HEK293 (cell line): ENCODE data around the gene ARMC5.

Experiments
- CTCF ChIA-PET: fragments of 350-600 bp; formaldehyde crosslinking; extraction: SDS; loops from one replicate; lab custom pipeline; 2021; ENCODE audit warnings: antibody characterized with exemption; lab: Yijun Ruan, JAX
- POLR2A ChIA-PET: fragments of 300-600 bp; formaldehyde crosslinking; extraction: SDS; loops from one replicate; lab custom pipeline; 2020; ENCODE audit warnings: antibody characterized with exemption, inconsistent platforms; lab: Yijun Ruan, JAX
- H3K27ac ChIP-seq: fragments of 200-500 bp; sonication (Bioruptor generic); 2 replicates; pipeline ENCODE4 v1.5.1; 2014; ENCODE audit warnings: low read depth, low read length, control low read depth, inconsistent platforms; ENCODE audit errors: extremely low read depth
- H3K36me3 ChIP-seq, 2 experiments: fragments of 200-500 bp in 1 of 2; sonication (Bioruptor generic) in 1 of 2; 1 replicate in 1 of 2; 2 replicates in 1 of 2; pipeline ENCODE4 v1.5.1; 2014 to 2017; ENCODE audit warnings: inconsistent platforms in 2 of 2, low read length in 2 of 2; ENCODE audit not compliant: control insufficient read depth in 2 of 2, insufficient read depth in 1 of 2
- H3K4me1 ChIP-seq: fragments of 200-500 bp; sonication (Bioruptor generic); 2 replicates; pipeline ENCODE4 v1.5.1; 2014; ENCODE audit warnings: mild to moderate bottlenecking, low read length, inconsistent platforms; ENCODE audit not compliant: control insufficient read depth, insufficient read depth
- H3K4me3 ChIP-seq: 2 replicates; pipeline ENCODE4 v1.5.1; 2011; ENCODE audit warnings: low read depth, mild to moderate bottlenecking, control low read depth, low read length, moderate library complexity
- H3K9me3 ChIP-seq: fragments of 200-500 bp; sonication (Bioruptor generic); 2 replicates; pipeline ENCODE4 v1.5.1; 2014; ENCODE audit warnings: low read depth, low read length, inconsistent platforms; ENCODE audit not compliant: control insufficient read depth, insufficient read depth
- GLIS1 ChIP-seq: fragments of 450-650 bp; formaldehyde crosslinking; IDR thresholded peaks from 2 replicates; pipeline ENCODE4 v1.5.1; 2016; ENCODE audit warnings: missing biosample characterization, missing genetic modification characterization
- HOXC10 ChIP-seq: sonication (generic); formaldehyde crosslinking; IDR thresholded peaks from 2 replicates; pipeline ENCODE4 v1.8.1; 2023; ENCODE audit warnings: mild to moderate bottlenecking, missing genetic modification reagents
- IKZF3 ChIP-seq: fragments of 450-650 bp; IDR thresholded peaks from 2 replicates; pipeline ENCODE4 v1.5.0; 2018; ENCODE audit warnings: missing biosample characterization, mild to moderate bottlenecking, missing genetic modification characterization, moderate library complexity
- KLF10 ChIP-seq: fragments of 450-650 bp; IDR thresholded peaks from 2 replicates; pipeline ENCODE4 v1.5.1; 2018; ENCODE audit warnings: missing biosample characterization, mild to moderate bottlenecking, missing genetic modification characterization
- TRIM28 ChIP-seq: IDR thresholded peaks from 2 replicates; pipeline ENCODE4 v1.6.1; 2011; ENCODE audit warnings: low read length, control low read depth, borderline replicate concordance
- YY2 ChIP-seq: fragments of 450-650 bp; formaldehyde crosslinking; IDR thresholded peaks from 2 replicates; pipeline ENCODE4 v1.5.1; 2016; ENCODE audit warnings: missing biosample characterization, missing genetic modification characterization
- ZBTB1 ChIP-seq: fragments of 450-650 bp; formaldehyde crosslinking; IDR thresholded peaks from 2 replicates; pipeline ENCODE4 v1.5.1; 2016; ENCODE audit warnings: missing biosample characterization, missing genetic modification characterization
- ZBTB8A ChIP-seq: fragments of 450-650 bp; formaldehyde crosslinking; IDR thresholded peaks from 2 replicates; pipeline ENCODE4 v1.5.1; 2016; ENCODE audit warnings: missing biosample characterization, missing genetic modification characterization
- ZNF146 ChIP-seq: fragments of 450-650 bp; formaldehyde crosslinking; IDR thresholded peaks from 2 replicates; pipeline ENCODE4 v1.5.1; 2016; ENCODE audit warnings: missing biosample characterization, missing genetic modification characterization
- ZNF266 ChIP-seq: fragments of 450-650 bp; formaldehyde crosslinking; IDR thresholded peaks from 2 replicates; pipeline ENCODE4 v1.5.1; 2016; ENCODE audit warnings: missing biosample characterization, missing genetic modification characterization, low read depth
- ZNF416 ChIP-seq: fragments of 450-650 bp; formaldehyde crosslinking; IDR thresholded peaks from 2 replicates; pipeline ENCODE4 v1.5.1; 2016; ENCODE audit warnings: missing biosample characterization, missing genetic modification characterization
- ZNF426 ChIP-seq: fragments of 450-650 bp; formaldehyde crosslinking; IDR thresholded peaks from 2 replicates; pipeline ENCODE4 v1.5.1; 2017; ENCODE audit warnings: missing biosample characterization, missing genetic modification characterization, mild to moderate bottlenecking, inconsistent platforms, moderate library complexity
- ZNF521 ChIP-seq: fragments of 450-650 bp; formaldehyde crosslinking; IDR thresholded peaks from 2 replicates; pipeline ENCODE4 v1.5.1; 2017; ENCODE audit warnings: missing biosample characterization, mild to moderate bottlenecking, missing genetic modification characterization
- ZNF544 ChIP-seq: fragments of 450-650 bp; formaldehyde crosslinking; IDR thresholded peaks from 2 replicates; pipeline ENCODE4 v1.5.0; 2017; ENCODE audit warnings: missing biosample characterization, missing genetic modification characterization
- ZNF561 ChIP-seq: fragments of 450-650 bp; IDR thresholded peaks from 2 replicates; pipeline ENCODE4 v1.5.1; 2018; ENCODE audit warnings: missing biosample characterization, missing genetic modification characterization, borderline replicate concordance
- ZNF623 ChIP-seq: fragments of 450-650 bp; formaldehyde crosslinking; IDR thresholded peaks from 2 replicates; pipeline ENCODE4 v1.5.1; 2016; ENCODE audit warnings: missing biosample characterization, missing genetic modification characterization
- ZNF629 ChIP-seq: fragments of 450-650 bp; formaldehyde crosslinking; IDR thresholded peaks from 2 replicates; pipeline ENCODE4 v1.5.1; 2017; ENCODE audit warnings: missing biosample characterization, missing genetic modification characterization
- ZNF658 ChIP-seq: fragments of 450-650 bp; formaldehyde crosslinking; IDR thresholded peaks from 2 replicates; pipeline ENCODE4; 2016; ENCODE audit warnings: missing biosample characterization, missing genetic modification characterization
- ZNF830 ChIP-seq: fragments of 450-650 bp; IDR thresholded peaks from 2 replicates; pipeline ENCODE4 v1.5.0; 2018; ENCODE audit warnings: missing biosample characterization, missing genetic modification characterization, low read depth, mild to moderate bottlenecking, moderate library complexity
- TF ChIP-seq, protein P1 (sequence below): fragments of 450-650 bp; formaldehyde crosslinking; IDR thresholded peaks from 2 replicates; pipeline ENCODE4 v1.5.1; 2017; ENCODE audit warnings: missing biosample characterization, missing genetic modification characterization
- TF ChIP-seq, protein P2 (sequence below): fragments of 450-650 bp; formaldehyde crosslinking; IDR thresholded peaks from 2 replicates; pipeline ENCODE4 v1.5.1; 2016; ENCODE audit warnings: missing biosample characterization, missing genetic modification characterization, borderline replicate concordance
- TF ChIP-seq, protein P3 (sequence below): fragments of 450-650 bp; formaldehyde crosslinking; IDR thresholded peaks from 2 replicates; pipeline ENCODE4 v1.5.1; 2017; ENCODE audit warnings: missing biosample characterization, missing genetic modification characterization

Gene ARMC5

DNA sequence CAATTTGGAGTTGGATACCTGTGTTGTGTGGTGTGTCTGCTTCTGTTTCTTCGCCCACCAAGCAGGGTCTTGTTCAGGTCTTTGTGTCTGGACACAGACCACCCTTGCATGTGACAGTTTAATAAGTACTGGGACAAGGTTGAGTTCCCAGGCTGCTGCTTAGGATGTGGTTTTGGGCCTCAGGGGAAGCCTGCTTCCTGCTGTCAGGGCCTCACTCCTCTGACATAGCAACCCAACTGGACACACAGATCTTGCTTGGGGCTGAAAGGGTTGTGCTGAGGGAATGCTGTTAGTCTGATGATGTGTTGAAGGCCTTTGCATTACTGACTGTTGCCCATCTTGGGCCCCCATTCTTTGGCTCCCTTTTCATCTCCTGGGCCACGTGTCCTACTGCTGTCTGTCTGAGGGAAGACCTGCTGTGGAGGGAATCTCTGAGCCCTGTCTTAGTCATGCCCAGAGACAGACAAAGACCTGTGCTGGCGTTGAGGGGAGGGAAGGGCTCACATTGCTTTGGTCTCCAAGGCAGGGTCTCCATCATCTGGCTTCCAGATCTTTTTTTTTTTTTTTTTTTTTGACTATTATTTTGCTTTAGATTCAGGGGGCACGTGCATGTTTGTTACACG is 8.0 kb downstream of the ARMC5 start:
- peaks cover 0 to 43% of the 10 kb centered on the region in 2 experiments; a peak in 2 of 3 replicates for H3K36me3 ChIP-seq
- H3K4me3 ChIP-seq: no peak overlapping the region
- H3K9me3 ChIP-seq: no peaks in the 10 kb centered on the region
- no peaks in the 10 kb centered on the region for H3K4me1 ChIP-seq
- no peak overlapping the region for H3K27ac ChIP-seq
- TF ChIP-seq ZNF561 (no peak), ZNF658 (tag by site-specific recombination) (no peak), ZNF830 (no peak), IKZF3 (no peak), ZNF544 (tag by site-specific recombination) (no peak), GLIS1 (no peak), ZBTB1 (tag by site-specific recombination) (no peak), ZNF521 (no peak), ZBTB8A (tag by site-specific recombination) (no peak), TRIM28 (no peak), ZNF416 (tag by site-specific recombination) (no peak), ZNF629 (tag by site-specific recombination) (no peak), ZNF426 (no peak)
- TF ChIP-seq, protein P1, sequence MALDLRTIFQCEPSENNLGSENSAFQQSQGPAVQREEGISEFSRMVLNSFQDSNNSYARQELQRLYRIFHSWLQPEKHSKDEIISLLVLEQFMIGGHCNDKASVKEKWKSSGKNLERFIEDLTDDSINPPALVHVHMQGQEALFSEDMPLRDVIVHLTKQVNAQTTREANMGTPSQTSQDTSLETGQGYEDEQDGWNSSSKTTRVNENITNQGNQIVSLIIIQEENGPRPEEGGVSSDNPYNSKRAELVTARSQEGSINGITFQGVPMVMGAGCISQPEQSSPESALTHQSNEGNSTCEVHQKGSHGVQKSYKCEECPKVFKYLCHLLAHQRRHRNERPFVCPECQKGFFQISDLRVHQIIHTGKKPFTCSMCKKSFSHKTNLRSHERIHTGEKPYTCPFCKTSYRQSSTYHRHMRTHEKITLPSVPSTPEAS (tag by site-specific recombination): no peak
- TF ChIP-seq, protein P2, sequence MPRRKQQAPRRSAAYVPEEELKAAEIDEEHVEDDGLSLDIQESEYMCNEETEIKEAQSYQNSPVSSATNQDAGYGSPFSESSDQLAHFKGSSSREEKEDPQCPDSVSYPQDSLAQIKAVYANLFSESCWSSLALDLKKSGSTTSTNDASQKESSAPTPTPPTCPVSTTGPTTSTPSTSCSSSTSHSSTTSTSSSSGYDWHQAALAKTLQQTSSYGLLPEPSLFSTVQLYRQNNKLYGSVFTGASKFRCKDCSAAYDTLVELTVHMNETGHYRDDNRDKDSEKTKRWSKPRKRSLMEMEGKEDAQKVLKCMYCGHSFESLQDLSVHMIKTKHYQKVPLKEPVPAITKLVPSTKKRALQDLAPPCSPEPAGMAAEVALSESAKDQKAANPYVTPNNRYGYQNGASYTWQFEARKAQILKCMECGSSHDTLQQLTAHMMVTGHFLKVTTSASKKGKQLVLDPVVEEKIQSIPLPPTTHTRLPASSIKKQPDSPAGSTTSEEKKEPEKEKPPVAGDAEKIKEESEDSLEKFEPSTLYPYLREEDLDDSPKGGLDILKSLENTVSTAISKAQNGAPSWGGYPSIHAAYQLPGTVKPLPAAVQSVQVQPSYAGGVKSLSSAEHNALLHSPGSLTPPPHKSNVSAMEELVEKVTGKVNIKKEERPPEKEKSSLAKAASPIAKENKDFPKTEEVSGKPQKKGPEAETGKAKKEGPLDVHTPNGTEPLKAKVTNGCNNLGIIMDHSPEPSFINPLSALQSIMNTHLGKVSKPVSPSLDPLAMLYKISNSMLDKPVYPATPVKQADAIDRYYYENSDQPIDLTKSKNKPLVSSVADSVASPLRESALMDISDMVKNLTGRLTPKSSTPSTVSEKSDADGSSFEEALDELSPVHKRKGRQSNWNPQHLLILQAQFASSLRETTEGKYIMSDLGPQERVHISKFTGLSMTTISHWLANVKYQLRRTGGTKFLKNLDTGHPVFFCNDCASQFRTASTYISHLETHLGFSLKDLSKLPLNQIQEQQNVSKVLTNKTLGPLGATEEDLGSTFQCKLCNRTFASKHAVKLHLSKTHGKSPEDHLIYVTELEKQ (tag by site-specific recombination): no peak
- POLR2A ChIA-PET: no interaction called here
- CTCF ChIA-PET: interaction anchor here (0.6 kb wide), 1 partner anchor 229 kb away, joined by 5 read pairs; no protein-coding TSS in a partner anchor

DNA sequence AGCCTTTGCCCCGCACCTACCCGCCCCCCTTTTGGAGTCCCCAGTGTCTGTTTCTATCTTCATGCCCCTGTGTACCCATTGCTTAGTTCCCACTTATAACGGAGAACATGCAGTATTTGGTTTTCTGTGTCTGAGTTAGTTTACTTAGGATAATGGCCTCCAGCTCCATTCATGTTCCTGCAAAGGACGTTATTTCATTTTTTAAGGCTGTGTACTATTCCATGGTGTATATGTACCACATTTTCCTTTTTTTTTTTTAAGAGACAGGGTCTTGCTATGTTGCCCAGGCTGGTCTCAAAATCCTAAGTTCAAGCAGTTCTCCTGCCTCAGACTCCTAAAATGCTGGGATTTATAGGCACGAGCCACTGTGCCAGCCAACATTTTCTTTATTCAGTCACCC is 8.6 kb downstream of the ARMC5 start:
- TF ChIP-seq HOXC10 (CRISPR knock-in tag) (no peak), ZNF146 (peak; percentile 90)
- Histone ChIP-seq H3K27ac (no peak overlapping the region), H3K4me1 (no peaks in the 10 kb centered on the region), H3K4me3 (no peak overlapping the region), H3K36me3 (peaks cover 0 to 37% of the 10 kb centered on the region in 2 experiments; a peak in 2 of 3 replicates), H3K9me3 (no peaks in the 10 kb centered on the region)
- CTCF ChIA-PET: interaction anchor here (0.6 to 1.7 kb wide), 2 partner anchors 8 to 228 kb away, joined by 5 to 13 read pairs; partner anchors contain the start of gene ARMC5
- POLR2A ChIA-PET: no interaction called here

DNA sequence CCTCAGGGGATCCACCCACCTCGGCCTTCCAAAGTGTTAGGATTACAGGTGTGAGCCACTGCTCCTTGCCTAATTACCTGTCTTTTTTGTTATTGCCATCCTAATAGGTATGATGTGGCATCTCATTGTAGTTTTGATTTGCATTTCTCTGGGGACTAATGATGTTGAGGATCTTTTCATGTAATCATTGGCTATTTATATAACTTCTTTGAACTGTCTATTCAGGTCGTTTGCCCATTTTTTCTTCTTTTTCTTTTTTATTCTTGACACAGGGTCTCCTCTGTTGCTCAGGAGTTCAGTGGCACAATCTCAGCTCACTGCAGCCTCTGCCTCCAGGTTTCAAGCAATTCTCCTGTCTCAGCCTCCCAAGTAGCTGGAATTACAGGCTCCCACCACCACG is 11.3 kb downstream of the ARMC5 start:
- no peak overlapping the region for H3K27ac ChIP-seq
- TF ChIP-seq, protein P3, sequence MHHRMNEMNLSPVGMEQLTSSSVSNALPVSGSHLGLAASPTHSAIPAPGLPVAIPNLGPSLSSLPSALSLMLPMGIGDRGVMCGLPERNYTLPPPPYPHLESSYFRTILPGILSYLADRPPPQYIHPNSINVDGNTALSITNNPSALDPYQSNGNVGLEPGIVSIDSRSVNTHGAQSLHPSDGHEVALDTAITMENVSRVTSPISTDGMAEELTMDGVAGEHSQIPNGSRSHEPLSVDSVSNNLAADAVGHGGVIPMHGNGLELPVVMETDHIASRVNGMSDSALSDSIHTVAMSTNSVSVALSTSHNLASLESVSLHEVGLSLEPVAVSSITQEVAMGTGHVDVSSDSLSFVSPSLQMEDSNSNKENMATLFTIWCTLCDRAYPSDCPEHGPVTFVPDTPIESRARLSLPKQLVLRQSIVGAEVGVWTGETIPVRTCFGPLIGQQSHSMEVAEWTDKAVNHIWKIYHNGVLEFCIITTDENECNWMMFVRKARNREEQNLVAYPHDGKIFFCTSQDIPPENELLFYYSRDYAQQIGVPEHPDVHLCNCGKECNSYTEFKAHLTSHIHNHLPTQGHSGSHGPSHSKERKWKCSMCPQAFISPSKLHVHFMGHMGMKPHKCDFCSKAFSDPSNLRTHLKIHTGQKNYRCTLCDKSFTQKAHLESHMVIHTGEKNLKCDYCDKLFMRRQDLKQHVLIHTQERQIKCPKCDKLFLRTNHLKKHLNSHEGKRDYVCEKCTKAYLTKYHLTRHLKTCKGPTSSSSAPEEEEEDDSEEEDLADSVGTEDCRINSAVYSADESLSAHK (tag by site-specific recombination): no peak
- TF ChIP-seq YY2 (tag by site-specific recombination): no peak
- no peak for TF ChIP-seq KLF10
- TF ChIP-seq ZNF623 (tag by site-specific recombination): no peak
- no peak for TF ChIP-seq ZNF266 (tag by site-specific recombination)
- TF ChIP-seq, all 188 proteins: peak for 0
- CTCF ChIA-PET: interaction anchor here (1.1 kb wide), 1 partner anchor 10 kb away, joined by 5 read pairs; no protein-coding TSS in a partner anchor
- H3K9me3 ChIP-seq: no peaks in the 10 kb centered on the region
- H3K36me3 ChIP-seq: peaks cover 0 to 26% of the 10 kb centered on the region in 2 experiments; a peak in 1 of 3 replicates
- POLR2A ChIA-PET: no interaction called here
- no peaks in the 10 kb centered on the region for H3K4me1 ChIP-seq
- H3K4me3 ChIP-seq: no peak overlapping the region
